ENCODE data around the gene PDRG1. TPM values are rescaled to one million over a fixed set of nuclear protein-coding genes. Genes with fewer than 3 reads are reported as not detected.
A peak's percentile ranks its signal among the peaks of the same experiment; 100 is the strongest.

PDRG1 gene
- total RNA-seq, 4 donors from 2014 or later, result 1.2 to 109 (median 9.5) TPM

DNA sequence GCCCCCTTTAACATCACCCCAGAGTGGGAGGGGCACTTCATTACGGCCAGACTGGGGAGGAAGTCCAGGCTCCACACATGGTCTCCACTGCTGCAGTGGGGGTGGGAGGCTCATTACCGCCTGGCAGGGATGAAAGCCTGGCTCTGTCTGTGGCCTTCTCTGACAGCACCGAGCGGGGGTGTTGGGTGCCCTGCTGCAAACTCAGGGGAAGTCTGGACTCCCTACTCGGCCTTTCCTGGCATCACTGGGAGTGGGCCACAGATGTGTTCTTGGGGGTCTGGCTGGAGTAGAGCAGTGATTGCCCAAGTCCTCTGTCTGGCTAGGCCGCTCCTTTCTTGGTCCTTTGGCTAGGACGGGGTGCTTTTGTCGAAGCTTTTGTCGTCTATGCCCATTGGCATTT lies 54.3 kb downstream of the PDRG1 start:
- no peaks in the 10 kb centered on the region for H3K27me3 ChIP-seq
- H3K9me3 ChIP-seq, result no peaks in the 10 kb centered on the region
- no peak for DNase-seq
- no peak for TF ChIP-seq POLR2A (IDR thresholded peaks at IDR 0.05)
- TF ChIP-seq, protein P1, sequence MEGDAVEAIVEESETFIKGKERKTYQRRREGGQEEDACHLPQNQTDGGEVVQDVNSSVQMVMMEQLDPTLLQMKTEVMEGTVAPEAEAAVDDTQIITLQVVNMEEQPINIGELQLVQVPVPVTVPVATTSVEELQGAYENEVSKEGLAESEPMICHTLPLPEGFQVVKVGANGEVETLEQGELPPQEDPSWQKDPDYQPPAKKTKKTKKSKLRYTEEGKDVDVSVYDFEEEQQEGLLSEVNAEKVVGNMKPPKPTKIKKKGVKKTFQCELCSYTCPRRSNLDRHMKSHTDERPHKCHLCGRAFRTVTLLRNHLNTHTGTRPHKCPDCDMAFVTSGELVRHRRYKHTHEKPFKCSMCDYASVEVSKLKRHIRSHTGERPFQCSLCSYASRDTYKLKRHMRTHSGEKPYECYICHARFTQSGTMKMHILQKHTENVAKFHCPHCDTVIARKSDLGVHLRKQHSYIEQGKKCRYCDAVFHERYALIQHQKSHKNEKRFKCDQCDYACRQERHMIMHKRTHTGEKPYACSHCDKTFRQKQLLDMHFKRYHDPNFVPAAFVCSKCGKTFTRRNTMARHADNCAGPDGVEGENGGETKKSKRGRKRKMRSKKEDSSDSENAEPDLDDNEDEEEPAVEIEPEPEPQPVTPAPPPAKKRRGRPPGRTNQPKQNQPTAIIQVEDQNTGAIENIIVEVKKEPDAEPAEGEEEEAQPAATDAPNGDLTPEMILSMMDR (IDR thresholded peaks at IDR 0.05), result no peak
- no peaks in the 10 kb centered on the region for H3K36me3 ChIP-seq
- H3K4me3 ChIP-seq, result no peak overlapping the region
- intact Hi-C loops (cut with DNase I; ENCODE audit: low total_unique reads), result no loop called here
- H3K27ac ChIP-seq, result no peak overlapping the region
- no peaks in the 10 kb centered on the region for H3K4me1 ChIP-seq

DNA sequence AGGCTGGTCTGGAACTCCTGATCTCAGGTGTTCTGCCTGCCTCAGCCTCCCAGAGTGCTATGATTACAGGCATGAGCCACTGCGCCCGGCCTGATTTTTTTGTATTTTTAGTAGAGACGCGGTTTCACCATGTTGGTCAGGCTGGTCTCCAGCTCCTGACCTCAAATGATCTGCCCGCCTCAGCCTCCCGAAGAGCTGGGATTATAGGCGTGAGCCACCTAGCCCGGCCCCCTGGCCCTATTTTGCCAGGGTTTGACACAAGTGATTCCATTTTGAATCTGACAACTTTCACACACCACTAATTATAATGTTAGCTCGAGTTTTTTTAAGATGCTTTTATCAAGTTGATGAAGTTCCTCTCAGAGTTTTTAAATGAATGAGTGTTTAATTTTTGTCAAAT lies 55.8 kb downstream of the PDRG1 start:
- no peaks in the 10 kb centered on the region for H3K9me3 ChIP-seq
- no peaks in the 10 kb centered on the region for H3K36me3 ChIP-seq
- peak overlapping the region; percentile 43 to 77 for H3K27ac ChIP-seq
- intact Hi-C loops (cut with DNase I; ENCODE audit: low total_unique reads), result no loop called here
- no peaks in the 10 kb centered on the region for H3K4me1 ChIP-seq
- TF ChIP-seq, protein P1 (IDR thresholded peaks at IDR 0.05), result no peak
- no peak for TF ChIP-seq POLR2A (IDR thresholded peaks at IDR 0.05)
- H3K27me3 ChIP-seq, result no peaks in the 10 kb centered on the region
- no peak for DNase-seq
- H3K4me3 ChIP-seq, result no peak overlapping the region

DNA sequence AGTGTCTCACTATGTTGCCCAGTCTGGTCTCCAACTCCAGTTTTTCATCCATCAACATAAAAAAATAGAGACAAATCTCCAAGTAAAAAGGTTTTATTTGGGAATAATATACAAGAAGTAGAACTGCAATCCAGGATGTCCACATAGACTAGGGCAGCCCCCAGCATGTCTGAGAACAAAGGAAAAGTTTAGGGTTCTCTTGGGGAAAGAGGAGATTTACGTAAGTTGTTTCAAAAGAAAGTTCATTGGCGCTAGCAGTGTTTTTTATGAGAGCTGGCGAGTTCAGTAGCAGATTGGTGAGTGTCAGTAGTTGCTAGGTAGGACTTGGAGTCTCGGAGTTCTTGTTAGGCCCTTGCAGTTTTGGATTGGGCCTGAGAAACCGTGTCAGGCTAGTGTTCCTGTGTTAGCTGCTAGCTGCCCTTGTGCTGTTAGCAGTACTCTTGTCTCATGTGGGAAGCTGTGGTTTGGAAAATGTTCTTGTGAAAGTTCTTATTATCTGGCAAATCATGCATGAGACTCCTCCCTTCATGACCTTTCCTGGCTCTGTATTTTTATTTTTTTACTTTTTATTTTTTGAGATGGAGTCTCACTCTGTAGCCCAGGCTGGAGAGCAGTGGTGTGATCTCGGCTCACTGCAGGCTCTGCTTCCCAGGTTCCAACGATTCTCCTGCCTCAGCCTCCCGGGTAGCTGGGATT lies 56.7 kb downstream of the PDRG1 start:
- H3K4me1 ChIP-seq, result no peaks in the 10 kb centered on the region
- peak in 1 of 2 donors; percentile 45 for TF ChIP-seq POLR2A (IDR thresholded peaks at IDR 0.05)
- TF ChIP-seq, protein P1 (IDR thresholded peaks at IDR 0.05), result no peak
- no peak overlapping the region for H3K4me3 ChIP-seq
- H3K36me3 ChIP-seq, result no peaks in the 10 kb centered on the region
- intact Hi-C loops (cut with DNase I; ENCODE audit: low total_unique reads), result no loop called here
- no peaks in the 10 kb centered on the region for H3K27me3 ChIP-seq
- peak; percentile 49 to 82 for DNase-seq
- H3K27ac ChIP-seq, result peak overlapping the region; percentile 45 to 77
- H3K9me3 ChIP-seq, result no peaks in the 10 kb centered on the region

Small RNA genes within 50 kb of the gene (small RNA-seq; reads per million reads assigned to genes)
- not detected for gene RNU1-94P

Other genes with a start within 250 kb of the PDRG1 start
- 100 to 1,000 TPM in 1 of 4 donors, 10 to 100 TPM in 3; 35.0 to 113 (median 57.4) TPM for gene BCL2L1, start 229.2 kb downstream of the PDRG1 start, total RNA-seq
- 10 to 100 TPM in 1 of 4 donors, under 1 TPM in 2, not detected in 1; 0.12 to 32.4 (median 0.59) TPM for gene TPX2, start 212.8 kb downstream of the PDRG1 start, total RNA-seq
- gene MYLK2, start 132.7 kb downstream of the PDRG1 start, total RNA-seq, result under 1 TPM in 2 of 4 donors, not detected in 2; 0.21 to 0.69 TPM
- gene FOXS1, start 106.4 kb downstream of the PDRG1 start, total RNA-seq, result 1 to 10 TPM in 2 of 4 donors, not detected in 2; 5.4 to 6.2 TPM
- gene DUSP15, start 81.5 kb downstream of the PDRG1 start, total RNA-seq, result 10 to 100 TPM in 1 of 4 donors, 1 to 10 TPM in 2, not detected in 1; 1.6 to 45.6 (median 8.8) TPM
- gene TTLL9, start 81.4 kb downstream of the PDRG1 start, total RNA-seq, result 1 to 10 TPM in 1 of 4 donors, under 1 TPM in 2, not detected in 1; under 0.01 to 2.9 (median 0.91) TPM
- gene XKR7, start 16.1 kb upstream of the PDRG1 start, total RNA-seq, result under 1 TPM in 1 of 4 donors, not detected in 3; 0.14 TPM
- gene CCM2L, start 58.4 kb upstream of the PDRG1 start, total RNA-seq, result 10 to 100 TPM in 2 of 4 donors, 1 to 10 TPM in 2; 3.5 to 21.9 (median 10.0) TPM
- 1 to 10 TPM; 1.3 to 7.0 (median 4.1) TPM for gene HCK, start 100.2 kb upstream of the PDRG1 start, total RNA-seq
- 10 to 100 TPM; 15.9 to 49.0 (median 28.1) TPM for gene TM9SF4, start 157.7 kb upstream of the PDRG1 start, total RNA-seq